A673 (cell line): Measurements from ENCODE around the gene ZNF620.

Experiments
- EZH2 ChIP-seq: fragments of 200-600 bp; sonication (generic); IDR thresholded peaks from 2 replicates; pipeline ENCODE4 v1.6.1; 2017; ENCODE audit warnings: borderline replicate concordance, low read depth, mild to moderate bottlenecking, mixed read lengths, antibody characterized with exemption, low read length; ENCODE audit not compliant: poor library complexity, severe bottlenecking
- TF ChIP-seq, protein P1 (sequence below): fragments of 300-800, 200-600 bp; sonication (generic); conservative IDR thresholded peaks from 2 replicates; pipeline ENCODE4 v1.5.1; 2017; ENCODE audit warnings: low read depth, mild to moderate bottlenecking, antibody characterized with exemption, low read length, moderate library complexity, mixed read lengths

DNA sequence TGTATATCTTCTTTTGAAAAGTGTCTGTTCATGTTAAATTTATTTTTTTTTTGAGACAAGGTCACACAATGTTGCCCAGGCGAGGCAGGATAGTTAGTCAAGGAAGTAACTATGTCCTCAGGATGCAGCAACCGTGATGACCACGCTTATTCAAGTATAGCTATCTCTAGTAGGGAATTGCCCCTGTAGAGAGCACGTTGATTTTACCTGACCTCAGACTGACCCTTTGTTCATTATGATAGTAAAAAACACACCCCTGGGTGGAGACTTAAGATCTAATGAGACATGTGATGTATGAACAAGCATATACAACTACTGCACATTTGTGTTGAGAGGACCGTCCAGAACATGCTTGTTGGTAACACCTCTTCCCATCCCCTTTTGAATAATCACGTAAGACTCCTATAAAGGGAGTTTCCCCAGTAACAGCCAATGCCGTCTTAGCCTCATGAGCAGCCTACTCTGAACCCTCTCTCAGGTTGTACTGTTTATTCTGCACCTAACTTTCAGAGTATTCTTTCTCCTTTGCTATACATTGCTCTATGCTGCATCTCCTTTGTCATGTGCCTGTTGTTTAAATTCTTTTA, 51.8 kb downstream of the ZNF620 start:
- TF ChIP-seq, protein P1, sequence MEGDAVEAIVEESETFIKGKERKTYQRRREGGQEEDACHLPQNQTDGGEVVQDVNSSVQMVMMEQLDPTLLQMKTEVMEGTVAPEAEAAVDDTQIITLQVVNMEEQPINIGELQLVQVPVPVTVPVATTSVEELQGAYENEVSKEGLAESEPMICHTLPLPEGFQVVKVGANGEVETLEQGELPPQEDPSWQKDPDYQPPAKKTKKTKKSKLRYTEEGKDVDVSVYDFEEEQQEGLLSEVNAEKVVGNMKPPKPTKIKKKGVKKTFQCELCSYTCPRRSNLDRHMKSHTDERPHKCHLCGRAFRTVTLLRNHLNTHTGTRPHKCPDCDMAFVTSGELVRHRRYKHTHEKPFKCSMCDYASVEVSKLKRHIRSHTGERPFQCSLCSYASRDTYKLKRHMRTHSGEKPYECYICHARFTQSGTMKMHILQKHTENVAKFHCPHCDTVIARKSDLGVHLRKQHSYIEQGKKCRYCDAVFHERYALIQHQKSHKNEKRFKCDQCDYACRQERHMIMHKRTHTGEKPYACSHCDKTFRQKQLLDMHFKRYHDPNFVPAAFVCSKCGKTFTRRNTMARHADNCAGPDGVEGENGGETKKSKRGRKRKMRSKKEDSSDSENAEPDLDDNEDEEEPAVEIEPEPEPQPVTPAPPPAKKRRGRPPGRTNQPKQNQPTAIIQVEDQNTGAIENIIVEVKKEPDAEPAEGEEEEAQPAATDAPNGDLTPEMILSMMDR = no peak
- TF ChIP-seq EZH2 = no peak
